ENCODE measurements around the gene TECPR2. TPM values are rescaled to one million over a fixed set of nuclear protein-coding genes. Genes with fewer than 3 reads are reported as not detected.

The TECPR2 gene
- total and polyA plus RNA-seq, 4 donors, result 2.0 to 12.6 (median 5.2) TPM

DNA sequence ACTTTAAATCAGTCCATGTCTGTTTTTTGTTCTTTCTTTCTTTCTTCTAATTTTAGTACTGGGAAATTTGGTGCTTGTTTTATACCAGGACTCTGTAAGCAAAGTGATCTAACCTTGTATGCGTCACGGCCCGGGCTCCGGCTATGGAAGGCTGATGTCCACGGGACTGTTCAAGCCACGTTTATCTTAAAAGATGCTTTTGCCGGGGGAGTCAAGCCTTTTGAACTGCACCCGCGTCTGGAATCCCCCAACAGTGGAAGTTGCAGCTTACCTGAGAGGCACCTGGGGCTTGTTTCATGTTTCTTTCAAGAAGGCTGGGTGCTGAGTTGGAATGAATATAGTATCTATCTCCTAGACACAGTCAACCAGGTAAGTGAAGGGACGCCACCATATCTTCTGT is 62.2 kb downstream of the TECPR2 start:
- Histone ChIP-seq H3K4me1 (ENCODE audit: control insufficient read depth in 4 of 4, insufficient read depth in 4 of 4, low read length in 3 of 4) (no peaks in the 10 kb centered on the region), H3K9me3 (ENCODE audit: control insufficient read depth in 4 of 4, low read length in 3 of 4) (no peaks in the 10 kb centered on the region), H3K9ac (ENCODE audit: low read depth in 1 of 2, low read length in 2 of 2) (no peak overlapping the region), H3K36me3 (ENCODE audit: control insufficient read depth in 4 of 4, insufficient read depth in 3 of 4, low read depth in 1 of 4, low read length in 3 of 4) (peaks cover 2 to 11% (median 4%) of the 10 kb centered on the region in 4 donors), H3K27me3 (ENCODE audit: control insufficient read depth in 4 of 4, insufficient read depth in 4 of 4, low read length in 3 of 4) (no peaks in the 10 kb centered on the region), H3K4me3 (ENCODE audit: low read depth in 1 of 3, low read length in 3 of 3) (no peak overlapping the region), H3K27ac (ENCODE audit: low read depth in 1 of 2, low read length in 2 of 2) (no peak overlapping the region)
- no peak for DNase-seq (ENCODE audit: low spot score)
- 98% methylated on average over 10 of the region's 10 CpGs for WGBS
- TF ChIP-seq, protein P1, sequence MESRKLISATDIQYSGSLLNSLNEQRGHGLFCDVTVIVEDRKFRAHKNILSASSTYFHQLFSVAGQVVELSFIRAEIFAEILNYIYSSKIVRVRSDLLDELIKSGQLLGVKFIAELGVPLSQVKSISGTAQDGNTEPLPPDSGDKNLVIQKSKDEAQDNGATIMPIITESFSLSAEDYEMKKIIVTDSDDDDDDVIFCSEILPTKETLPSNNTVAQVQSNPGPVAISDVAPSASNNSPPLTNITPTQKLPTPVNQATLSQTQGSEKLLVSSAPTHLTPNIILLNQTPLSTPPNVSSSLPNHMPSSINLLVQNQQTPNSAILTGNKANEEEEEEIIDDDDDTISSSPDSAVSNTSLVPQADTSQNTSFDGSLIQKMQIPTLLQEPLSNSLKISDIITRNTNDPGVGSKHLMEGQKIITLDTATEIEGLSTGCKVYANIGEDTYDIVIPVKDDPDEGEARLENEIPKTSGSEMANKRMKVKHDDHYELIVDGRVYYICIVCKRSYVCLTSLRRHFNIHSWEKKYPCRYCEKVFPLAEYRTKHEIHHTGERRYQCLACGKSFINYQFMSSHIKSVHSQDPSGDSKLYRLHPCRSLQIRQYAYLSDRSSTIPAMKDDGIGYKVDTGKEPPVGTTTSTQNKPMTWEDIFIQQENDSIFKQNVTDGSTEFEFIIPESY (IDR thresholded peaks at IDR 0.05), result no peak
- TF ChIP-seq YY1 (IDR thresholded peaks at IDR 0.05) (no peak), RAD21 (IDR thresholded peaks at IDR 0.05) (no peak)

DNA sequence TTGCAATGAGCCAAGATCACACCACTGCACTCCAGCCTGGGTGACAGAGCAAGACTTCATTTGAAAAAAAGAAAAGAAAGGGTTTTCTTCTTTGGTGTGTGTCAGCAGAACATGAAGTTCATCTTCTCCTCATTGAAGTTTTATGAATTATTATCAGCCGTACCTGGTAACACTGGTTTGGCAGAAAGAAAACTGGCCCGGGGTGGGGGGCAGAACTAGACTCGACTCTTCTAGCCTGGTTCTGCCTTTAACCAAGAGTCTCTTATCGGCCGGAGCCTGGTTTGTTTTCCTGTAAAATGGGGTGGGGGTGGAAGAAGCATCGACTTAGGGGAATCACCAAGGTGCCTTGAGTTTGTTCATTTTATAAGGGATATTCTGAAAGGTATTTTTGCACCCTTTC is 64.1 kb downstream of the TECPR2 start:
- H3K36me3 ChIP-seq (ENCODE audit: control insufficient read depth in 4 of 4, insufficient read depth in 3 of 4, low read depth in 1 of 4, low read length in 3 of 4), result peaks cover 2 to 8% (median 4%) of the 10 kb centered on the region in 4 donors
- H3K27ac ChIP-seq (ENCODE audit: low read depth in 1 of 2, low read length in 2 of 2), result no peak overlapping the region
- no peaks in the 10 kb centered on the region for H3K27me3 ChIP-seq (ENCODE audit: control insufficient read depth in 4 of 4, insufficient read depth in 4 of 4, low read length in 3 of 4)
- no peaks in the 10 kb centered on the region for H3K4me1 ChIP-seq (ENCODE audit: control insufficient read depth in 4 of 4, insufficient read depth in 4 of 4, low read length in 3 of 4)
- H3K9me3 ChIP-seq (ENCODE audit: control insufficient read depth in 4 of 4, low read length in 3 of 4), result no peaks in the 10 kb centered on the region
- no peak for DNase-seq (ENCODE audit: low spot score)
- no peak overlapping the region for H3K4me3 ChIP-seq (ENCODE audit: low read depth in 1 of 3, low read length in 3 of 3)
- no peak for TF ChIP-seq YY1 (IDR thresholded peaks at IDR 0.05)
- no peak for TF ChIP-seq GABPA (IDR thresholded peaks at IDR 0.05 in 1 of 2, conservative IDR thresholded peaks at IDR 0.05 in 1 of 2)
- TF ChIP-seq EGR1 (IDR thresholded peaks at IDR 0.05; ENCODE audit: low read depth in 2 of 2), result no peak
- TF ChIP-seq JUND (IDR thresholded peaks at IDR 0.05), result no peak
- no peak for TF ChIP-seq FOXA1 (IDR thresholded peaks at IDR 0.05)
- TF ChIP-seq, protein P2, sequence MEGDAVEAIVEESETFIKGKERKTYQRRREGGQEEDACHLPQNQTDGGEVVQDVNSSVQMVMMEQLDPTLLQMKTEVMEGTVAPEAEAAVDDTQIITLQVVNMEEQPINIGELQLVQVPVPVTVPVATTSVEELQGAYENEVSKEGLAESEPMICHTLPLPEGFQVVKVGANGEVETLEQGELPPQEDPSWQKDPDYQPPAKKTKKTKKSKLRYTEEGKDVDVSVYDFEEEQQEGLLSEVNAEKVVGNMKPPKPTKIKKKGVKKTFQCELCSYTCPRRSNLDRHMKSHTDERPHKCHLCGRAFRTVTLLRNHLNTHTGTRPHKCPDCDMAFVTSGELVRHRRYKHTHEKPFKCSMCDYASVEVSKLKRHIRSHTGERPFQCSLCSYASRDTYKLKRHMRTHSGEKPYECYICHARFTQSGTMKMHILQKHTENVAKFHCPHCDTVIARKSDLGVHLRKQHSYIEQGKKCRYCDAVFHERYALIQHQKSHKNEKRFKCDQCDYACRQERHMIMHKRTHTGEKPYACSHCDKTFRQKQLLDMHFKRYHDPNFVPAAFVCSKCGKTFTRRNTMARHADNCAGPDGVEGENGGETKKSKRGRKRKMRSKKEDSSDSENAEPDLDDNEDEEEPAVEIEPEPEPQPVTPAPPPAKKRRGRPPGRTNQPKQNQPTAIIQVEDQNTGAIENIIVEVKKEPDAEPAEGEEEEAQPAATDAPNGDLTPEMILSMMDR (IDR thresholded peaks at IDR 0.05; ENCODE audit: low read depth, low read length, missing input control), result no peak
- no peak for TF ChIP-seq RXRA (IDR thresholded peaks at IDR 0.05)
- TF ChIP-seq, protein P1 (IDR thresholded peaks at IDR 0.05), result no peak
- TF ChIP-seq HNF4G (IDR thresholded peaks at IDR 0.05), result no peak
- TF ChIP-seq SP1 (IDR thresholded peaks at IDR 0.05), result no peak
- TF ChIP-seq, protein P3, sequence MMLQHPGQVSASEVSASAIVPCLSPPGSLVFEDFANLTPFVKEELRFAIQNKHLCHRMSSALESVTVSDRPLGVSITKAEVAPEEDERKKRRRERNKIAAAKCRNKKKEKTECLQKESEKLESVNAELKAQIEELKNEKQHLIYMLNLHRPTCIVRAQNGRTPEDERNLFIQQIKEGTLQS (IDR thresholded peaks at IDR 0.05), result no peak
- TF ChIP-seq, protein P4, sequence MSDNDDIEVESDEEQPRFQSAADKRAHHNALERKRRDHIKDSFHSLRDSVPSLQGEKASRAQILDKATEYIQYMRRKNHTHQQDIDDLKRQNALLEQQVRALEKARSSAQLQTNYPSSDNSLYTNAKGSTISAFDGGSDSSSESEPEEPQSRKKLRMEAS (IDR thresholded peaks at IDR 0.05), result no peak
- no peak overlapping the region for H3K9ac ChIP-seq (ENCODE audit: low read depth in 1 of 2, low read length in 2 of 2)
- WGBS, result 94% methylated on average over 6 of the region's 6 CpGs
